GM21526 (cell line): ENCODE data around the gene NUP210.

ENCODE experiments used
- ATAC-seq: cut with Tn5 transposase; IDR thresholded peaks from one replicate; pipeline ENCODE4 v1.9.1; 2021; ENCODE audit warnings: moderate library complexity; ENCODE audit not compliant: unreplicated experiment, low FRiP score

NUP210 gene

DNA sequence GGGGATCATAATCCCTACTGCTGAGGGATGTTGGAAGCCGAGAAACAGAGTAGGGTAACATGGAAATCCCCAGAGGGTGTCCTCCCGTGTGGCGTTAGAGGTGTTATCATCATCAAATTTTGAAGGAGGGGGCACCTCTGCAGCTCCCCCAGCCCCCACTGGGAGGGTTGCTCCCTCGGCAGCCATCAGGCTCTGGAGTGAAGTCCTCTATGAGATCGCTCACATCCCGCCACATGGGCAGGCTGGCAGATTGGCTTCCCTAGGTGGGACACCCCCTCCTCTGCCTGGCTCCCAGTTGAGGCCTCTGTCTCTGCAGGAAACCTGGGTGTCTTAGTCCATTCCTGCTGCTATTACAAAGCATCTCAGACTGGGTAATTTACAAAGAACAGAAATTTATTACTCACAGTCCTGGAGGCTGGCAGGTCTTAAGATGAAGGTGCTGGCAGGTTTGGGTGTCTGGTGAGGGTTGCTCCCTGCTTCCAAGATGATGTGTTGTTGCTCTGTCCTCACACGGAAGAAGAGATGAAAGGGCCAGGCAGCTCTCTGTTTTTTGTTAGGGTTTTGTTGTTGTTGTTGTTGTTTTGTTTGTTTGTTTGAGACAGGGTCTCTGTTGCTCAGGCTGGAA is 120.5 kb downstream of the NUP210 start:
- no peak for ATAC-seq

DNA sequence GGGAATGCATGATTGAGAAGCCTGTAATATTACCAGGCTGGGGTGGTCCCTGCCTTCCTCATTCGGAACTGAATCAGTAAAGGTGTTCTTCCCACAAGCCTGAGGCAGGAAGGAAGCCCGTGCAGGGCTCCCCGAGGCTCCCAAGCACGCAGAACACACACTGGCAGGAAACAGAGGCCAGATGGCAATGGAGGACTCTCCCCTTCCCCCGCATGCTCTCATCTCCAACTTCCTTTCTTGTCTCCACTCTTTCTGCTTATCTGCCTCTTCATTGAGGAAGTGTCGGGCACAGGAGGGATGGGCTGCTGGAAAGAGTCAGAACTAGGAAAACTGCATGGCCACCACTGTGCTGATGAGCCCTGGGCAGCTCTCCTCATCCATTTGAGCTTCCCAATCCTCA is 123.5 kb downstream of the NUP210 start:
- no peak for ATAC-seq

DNA sequence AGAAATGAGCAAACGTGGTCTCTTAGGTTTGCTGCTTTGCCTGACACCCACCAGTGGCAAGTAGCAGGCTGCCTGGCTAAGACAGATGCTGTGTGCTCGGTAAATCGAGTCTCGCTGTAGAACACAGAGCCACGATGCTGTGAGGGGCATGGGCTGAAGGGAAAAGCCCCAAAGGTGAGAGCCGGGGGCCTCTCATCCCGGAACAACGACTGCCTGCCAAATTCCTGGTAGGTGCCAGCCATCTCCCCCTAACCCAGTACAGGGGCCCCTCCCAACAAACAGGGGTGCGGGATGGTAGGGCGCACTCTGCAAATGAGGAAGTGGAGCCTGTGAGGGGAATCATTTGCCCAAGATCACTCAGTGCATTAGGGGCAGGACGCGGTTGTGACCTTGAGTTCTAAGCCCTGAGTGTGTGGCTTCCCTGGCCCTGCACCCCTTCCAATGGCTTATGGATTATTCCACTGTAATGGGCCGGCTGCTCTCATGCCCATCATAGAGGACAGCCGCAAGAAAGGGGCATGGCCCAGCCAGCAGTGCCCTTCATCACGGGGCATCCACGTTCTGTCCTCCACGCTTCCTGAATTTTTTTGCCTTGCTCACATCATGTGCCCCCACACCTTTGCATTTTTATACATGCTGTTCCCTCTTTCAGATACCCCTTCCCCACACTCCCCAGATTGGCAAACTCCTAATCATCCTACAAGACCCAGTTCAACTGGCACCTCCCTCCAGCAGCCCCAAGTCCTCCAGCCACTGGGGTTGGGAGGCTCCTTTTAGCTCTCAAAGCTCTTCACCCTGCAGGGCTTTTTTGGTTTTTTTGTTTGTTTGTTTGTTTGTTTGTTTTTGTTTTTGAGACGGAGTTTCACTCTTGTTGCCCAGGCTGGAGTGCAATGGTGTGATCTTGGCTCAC is 125.4 kb downstream of the NUP210 start:
- ATAC-seq, result no peak

DNA sequence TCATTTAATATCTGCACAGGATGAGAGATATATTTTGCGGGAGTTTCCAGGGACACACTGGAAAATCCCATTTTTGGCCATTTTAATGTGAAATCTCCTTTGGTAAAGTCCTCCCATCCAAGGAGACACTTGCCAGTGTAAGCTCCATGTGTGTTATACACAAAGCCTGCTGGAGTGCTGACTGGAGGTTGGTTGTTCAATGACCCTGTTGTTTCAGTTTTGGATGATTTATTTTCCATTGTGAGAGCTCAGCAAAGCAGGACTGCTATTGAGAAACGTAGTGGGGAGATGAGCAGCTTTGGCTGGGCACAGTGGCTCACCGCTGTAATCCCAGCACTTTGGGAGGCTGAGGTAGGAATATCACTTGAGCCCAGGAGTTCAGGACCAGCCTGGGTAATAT is 127.7 kb downstream of the NUP210 start:
- ATAC-seq, result no peak

DNA sequence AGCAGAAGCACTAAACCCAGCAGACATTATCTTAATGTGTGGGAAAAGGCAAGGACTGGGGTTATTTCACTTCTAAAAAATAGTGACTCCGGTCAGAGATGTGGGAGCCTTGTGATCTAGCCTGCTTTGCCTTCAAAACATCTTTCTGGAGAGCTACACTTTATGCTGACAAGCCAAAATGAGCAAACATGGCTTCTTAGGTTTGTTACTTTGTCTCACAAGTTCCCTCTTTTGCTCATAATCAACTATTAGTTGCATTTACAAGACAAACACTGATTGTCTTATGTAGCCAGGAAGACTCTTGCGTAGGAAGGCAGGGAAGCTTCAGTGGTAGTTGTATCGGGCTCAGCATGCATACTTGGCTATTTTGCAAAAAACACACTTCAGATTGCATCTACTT is 129.2 kb downstream of the NUP210 start:
- ATAC-seq, result no peak

DNA sequence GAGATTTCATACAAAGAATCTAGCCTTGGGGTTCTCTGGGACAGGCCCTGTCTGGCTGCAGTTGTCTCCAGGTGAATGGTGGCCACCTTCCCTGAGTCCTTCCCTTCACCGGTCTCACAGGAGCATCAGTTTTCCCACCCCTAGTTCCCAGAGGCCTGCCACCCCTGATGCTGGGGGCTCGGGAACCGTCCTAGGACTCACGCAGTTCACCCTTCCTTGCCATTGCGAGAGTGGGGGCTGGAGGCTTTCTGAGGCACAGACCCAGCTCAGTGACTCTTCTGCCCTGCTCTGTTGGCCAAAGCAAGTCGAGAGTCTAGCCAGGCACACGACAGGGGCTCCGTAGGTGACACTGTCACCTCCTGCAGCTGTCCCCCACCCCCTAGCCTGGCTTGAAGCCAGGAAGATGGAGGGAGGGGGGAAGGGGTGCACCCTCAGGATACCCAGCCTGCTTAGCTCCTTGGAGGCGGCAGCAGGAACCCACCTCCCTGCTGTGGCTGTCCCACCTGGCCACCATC is 130.3 kb downstream of the NUP210 start:
- ATAC-seq, result no peak

DNA sequence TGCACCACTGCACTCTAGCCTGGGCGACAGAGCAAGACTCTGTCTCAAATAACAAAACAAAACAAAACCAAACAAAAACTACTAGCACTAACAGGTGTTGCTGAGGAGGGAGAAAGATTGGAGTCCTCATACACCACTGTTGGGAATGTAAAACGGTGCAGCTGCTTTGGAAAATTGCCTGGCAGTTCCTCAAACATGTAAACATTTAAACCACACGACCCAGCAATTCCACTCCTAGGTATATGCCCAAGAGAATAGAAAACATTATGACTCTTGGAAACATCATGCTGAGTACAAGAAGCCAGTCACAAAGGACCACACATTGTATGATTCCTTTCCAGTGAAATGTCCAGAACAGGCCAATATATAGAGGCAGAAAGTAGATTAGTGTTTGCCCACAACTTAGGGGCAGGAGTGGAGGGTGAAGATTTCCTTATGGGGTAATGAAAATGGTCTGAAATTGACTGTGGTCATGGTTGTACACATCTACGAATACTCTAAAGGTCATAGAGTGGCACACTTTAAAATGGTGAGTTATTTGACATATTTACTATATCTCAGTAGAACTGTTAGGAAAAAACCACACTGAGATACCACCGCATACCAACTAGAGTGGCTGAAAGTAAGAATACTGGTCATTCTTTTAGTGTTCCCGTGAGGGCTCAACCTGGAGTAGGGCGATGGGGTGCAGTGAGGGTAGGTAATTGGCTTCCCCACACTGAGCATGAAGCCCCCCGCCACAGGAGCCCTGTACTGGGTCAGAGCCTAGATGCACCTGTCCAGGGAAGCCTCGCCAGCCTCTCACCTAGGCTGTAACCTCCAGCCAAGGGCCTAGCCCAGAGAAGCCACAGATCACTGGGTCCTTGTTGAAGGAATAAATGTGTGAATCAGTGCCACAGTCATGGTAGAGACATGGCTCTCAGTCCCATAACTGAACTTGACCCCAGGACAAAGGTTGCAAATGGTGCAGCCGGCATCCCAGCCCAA is 131.1 kb downstream of the NUP210 start:
- no peak for ATAC-seq

DNA sequence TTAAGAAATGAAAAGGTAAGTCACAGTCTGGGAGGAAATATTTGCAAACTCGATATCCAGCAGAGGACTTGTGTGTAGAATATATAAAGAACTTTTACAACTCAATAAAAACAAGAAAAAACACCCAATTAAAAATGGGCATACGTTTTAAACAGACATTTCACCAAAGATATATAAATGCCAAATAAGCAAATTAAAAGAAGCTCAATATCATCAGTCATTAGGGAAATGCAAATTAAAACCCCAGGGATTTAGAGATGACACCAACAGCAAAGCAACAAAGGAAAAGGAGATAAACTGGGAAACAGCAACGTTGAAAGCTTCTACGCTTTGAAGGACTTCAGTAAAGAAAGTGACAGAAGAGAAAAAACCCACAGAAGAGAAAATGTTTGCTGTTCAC is 132.3 kb downstream of the NUP210 start:
- ATAC-seq, result no peak

DNA sequence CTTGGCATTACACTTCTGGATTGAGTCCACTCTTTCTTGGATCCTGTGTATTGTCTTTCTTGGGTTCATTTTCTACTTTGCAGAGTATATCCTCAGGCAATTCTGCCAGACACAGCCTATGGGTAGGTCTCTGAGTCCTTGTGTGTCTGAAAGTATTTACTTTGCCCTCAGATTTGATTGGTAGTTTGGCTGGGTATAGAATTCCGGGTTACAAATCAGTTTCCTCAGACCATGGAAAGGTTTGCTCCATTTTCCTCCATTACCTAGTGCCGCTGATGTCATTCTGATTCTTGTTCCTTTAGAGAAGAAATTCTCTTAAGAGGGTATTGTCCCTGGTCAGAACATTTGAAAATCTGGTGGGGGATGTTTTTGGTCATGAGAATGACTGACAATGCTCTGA is 133.2 kb downstream of the NUP210 start:
- ATAC-seq, result no peak

DNA sequence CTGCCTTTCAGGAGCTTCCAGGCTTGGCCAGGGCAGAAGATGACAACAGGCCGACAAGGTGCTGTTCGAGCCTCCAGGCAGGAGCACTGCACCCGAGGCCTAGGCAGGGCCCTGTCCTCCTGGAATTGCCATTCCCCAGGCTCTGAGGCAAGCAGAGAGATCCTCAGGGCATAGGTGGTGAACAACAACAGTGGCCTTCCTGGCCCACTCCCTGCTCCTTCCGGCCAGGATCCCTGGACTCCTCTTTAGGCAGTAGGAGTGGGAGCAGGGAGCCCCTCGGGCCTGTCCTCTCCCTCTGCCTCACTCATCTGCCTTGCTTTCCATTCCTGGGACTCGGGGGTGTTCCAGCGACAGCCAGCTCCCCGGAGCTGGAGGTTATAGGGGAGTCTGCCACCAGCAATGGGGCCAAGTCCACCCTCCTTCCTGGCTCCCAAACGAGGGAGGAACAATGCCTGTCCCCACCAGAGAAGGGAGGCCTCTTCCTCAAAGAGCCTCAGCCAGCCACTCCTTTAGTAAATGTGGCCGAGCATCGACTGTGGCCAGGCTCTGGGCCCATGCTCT is 135.0 kb downstream of the NUP210 start:
- ATAC-seq, result no peak

DNA sequence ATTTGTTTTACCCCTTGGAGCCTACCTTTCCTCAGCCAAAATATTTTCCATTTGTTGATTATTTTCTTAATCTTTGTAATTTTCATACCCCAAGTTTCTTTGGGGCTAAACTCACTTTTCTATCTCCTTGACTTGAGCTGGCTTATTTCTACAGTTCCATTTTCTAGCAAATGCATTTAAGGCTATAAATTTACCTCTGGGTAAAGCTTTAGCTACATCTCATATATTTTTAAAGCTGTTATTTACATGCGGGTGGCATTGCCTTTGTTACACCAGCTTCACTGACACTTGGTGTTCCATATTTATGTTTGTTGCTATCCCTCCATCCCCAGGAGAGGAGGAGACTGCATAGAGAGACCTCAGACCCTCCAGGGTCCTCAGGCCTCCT is 136.3 kb downstream of the NUP210 start:
- ATAC-seq, result no peak

DNA sequence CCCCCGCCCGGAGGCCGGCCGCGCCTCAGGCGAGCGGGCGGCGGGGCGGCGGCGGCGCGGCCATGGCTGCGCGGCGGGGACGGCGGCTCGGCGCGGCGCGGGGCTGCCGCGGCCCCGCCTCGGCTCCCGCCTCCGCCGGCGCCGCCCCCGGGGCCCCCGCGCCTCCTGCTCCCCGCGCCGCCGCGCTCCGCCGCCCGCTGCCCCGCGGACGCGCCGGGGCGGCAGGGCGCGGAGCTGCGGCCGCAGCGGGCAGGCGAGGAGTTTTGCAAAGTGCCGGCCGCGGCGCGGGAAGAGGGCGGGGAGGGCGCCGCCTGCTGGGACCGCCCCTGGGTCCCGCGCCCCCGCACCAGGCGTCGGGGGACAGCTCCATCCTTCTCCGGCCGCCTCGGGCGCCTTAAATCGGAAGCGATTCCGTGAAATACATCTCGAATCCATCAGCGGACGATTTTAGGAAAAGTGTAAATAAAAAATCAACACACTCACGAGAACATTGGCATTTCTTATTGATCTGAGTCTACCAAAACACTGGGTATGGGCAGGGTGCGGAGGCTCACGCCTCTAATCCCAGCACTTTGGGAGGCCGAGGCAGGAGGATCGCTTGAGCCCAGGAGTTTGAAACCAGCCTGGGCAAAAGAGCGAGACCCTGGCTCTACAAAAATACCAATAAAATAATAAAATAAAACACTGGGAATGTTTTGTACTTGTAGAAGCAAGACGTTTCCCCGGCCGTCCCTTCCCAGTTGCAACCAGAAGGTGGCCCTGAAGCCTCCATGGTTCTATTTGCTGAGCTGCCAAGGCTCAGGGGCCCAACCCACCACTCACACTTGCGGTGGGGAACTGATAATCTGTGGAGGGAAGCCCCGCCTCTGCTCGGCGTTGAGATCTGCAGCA is 136.9 kb downstream of the NUP210 start:
- no peak for ATAC-seq

DNA sequence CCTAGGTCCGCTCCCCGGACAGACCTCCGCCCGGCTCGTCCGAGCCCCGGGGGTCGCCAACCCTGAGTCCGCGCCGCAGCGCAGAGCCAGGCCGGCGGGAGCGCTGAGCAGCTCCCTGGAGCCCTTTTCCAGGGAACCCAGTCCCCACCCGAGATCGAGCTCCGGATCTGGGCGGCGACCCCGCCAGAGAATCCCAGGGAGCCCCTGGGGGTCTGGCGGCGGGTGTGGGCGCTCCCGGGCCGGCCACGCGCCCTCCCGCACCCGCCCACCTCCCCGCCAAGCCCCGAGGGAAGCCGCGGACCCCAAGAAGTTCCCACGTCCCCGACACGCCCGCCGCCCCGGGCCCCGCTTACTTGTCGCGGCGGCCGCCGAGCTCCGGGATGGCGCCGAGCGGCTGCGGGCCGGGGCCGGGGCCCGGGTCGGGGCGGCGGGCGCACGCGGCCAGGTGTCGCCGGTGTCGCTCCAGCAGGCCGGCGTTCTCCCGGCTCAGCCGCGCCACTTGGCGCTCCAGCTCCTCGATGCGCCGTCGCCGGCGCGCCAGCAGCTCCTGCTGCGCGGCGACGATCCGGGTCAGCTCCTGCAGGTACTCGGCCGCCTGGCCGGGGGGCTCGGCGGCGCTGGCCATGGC is 137.7 kb downstream of the NUP210 start:
- no peak for ATAC-seq

DNA sequence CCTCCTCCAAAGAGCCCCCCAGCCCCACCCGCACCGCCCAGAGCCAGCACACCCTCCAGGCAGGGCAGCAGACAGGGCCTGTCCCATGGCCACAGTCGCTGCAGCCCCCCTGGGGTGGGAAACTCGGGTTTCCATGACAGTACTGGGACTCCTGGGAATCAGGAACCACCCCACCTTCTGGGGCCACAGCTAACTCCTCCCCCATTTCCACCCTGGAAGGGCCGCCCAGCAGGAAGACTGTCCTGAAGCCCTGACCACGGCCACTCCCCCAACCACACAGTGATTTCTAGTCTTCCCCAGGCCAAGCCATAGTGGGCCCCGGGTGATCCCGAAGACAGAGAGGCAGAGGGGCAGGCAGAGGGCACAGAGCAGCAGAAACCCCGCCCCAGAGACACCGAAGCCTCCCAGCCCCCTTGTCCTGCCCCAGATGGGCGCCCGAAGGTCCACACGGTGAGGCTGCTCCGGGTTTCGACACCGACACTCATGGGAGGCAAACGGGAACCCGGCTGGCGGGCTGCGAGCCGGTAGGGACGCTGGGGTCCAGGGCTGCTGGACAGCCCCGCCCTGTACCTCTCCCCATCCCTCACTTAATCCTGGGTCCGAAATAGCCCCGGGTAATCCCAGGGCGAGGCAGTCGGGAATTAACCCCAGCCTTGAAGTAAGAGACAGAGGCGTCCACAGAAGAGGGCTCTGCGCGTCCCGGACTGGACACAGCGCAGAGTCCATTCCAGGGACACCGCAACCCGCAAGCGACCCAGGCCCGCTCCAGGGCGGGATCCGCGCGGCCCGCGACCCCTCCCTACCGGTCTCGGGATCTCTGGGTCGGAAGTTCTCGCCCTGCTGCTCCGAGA is 138.4 kb downstream of the NUP210 start:
- ATAC-seq, result no peak

DNA sequence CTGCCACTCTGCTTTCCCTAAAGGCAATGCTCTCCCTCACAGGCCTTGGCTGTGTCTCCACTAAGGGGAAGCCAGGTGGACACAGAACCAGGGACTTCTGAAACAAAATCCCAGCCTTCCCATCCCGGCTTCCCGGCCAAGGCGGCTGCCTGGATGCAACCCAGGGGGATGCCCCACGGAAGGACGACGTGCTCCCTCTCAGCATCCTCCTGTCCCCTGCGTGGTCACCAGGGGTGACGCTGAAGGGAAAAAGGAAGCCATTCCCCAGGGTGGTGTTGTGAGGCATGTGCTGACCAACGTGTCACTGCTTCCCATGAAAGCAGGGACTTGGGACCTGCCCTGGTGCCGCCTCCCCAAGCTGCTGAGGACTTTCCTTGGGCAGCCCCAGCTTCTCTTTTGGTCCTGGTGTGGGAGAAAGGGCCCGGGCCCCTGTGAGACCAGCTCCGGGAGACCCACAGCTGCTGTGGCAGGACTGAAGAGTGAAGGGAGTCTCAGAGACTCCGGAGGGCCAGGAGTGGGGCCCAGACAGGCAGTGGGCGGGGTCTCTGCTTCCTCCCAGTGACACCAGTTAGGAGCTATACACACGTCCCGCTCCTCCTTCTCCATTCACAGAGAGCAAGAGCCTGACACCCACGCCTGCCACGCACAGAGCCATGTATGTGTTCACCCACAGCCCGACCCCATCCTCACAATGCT is 139.2 kb downstream of the NUP210 start:
- ATAC-seq, result no peak

DNA sequence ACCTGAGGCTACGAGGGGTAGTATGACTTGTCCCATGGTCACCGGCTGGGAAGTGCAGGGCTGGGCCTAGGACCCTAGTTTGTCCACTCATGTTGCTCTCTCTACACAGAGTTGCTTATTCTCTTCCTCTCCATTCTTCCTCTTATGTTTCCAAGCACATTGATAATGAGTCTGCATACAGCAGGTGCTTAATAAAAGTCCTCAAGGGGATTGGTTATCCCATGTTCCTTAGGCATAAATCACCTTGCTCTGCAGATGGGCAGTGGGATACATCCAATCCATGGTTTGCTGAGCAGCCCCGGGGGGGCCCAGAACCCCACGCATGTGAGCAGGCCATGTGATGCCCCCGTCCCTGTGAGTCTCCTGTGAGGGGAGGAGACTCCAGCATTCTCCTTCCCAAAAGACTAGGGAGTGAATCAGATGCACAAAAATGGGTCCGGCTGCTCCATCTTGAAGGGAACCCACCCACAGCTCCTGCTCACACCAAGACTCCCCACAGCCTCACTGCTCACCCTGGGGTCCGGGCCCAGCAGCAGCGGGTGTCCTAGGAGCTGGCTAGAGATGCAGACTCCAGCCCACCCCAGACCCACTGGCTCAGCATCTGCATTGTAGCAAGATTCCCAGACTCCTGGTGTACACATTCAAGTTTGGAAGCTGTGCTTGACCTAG is 139.9 kb downstream of the NUP210 start:
- no peak for ATAC-seq

DNA sequence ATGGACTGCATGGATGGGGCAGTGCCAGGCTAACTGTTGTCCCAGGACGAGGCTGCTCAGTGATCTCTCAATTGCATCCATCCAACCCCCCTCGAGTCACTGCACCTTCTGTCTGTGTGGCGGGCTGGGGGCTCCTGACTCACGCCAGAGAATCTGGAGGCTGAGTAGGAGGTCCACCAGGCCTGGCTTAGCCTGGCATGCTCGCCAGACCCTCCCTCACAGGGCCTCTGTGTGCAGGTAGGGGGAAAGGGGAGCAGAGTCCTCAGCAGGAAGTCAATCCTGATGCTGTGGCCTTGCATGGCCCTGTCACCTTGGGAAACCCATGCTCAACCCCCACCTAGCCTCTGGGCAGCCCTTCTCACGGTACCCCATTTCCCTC is 140.6 kb downstream of the NUP210 start:
- no peak for ATAC-seq
